ENCODE data around the gene WNT3. TPM values are rescaled to one million over a fixed set of nuclear protein-coding genes. Genes with fewer than 3 reads are reported as not detected.
"Not testable (repeated sequence)": the region's sequence is repeated elsewhere in the genome, so short reads cannot be mapped to it uniquely, and the experiment has no call there.

WNT3 gene
- total RNA-seq, 4 donors from 2014 or later, result 0.46 to 0.90 TPM; not detected in 2

DNA sequence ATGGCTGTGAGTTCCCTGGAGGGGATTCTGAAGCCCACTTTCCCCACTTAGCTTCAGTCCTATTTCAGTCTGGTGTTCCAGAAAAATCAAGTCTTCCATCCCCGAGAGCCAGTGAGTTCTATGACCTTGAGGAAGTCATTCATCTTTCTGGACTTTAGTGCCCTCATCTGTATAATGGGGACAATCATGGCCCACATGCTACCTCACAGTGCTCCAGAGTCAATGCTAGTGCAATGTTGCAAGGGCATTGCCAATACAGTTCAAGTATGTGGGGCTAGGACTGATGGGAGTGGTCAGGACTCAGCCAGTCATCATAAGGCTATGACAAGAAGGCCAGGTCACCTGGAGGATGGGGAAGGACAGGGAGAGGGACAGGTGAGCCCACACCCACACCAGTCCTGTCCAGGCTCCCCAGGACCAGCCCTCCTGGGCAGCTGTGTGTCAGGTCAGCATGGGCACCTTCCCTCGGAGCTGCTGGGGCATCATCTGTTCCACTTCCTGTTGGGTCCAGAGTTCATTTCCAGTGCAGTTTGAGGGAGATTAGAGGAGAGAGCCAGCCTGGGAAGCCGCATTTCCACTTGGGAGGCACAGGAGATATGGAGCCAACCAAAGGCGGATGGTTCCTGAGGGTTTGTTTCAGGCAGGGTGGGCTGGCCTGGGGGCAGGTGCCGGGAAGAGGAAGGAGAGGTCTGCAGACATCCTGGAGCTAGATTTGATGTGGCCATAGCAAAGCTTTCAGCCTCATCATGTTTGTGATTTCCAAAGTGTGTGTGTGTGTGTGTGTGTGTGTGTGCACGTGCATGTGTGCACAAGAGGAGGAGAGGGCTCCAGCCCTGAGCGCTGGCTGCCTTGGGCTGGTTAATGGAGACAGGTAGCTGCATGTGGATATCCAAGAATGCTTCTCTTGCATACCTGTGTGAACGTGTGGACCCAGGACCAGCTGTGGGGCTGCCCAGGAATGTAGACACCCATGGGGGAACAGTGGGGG is 29.0 kb upstream of the WNT3 start:
- no peak for DNase-seq
- Histone ChIP-seq H3K27me3 (peaks cover 0 to 4% of the 10 kb centered on the region in 2 donors), H3K4me3 (no peak overlapping the region), H3K36me3 (no peaks in the 10 kb centered on the region), H3K4me1 (peaks cover 0 to 13% of the 10 kb centered on the region in 2 donors), H3K9me3 (no peaks in the 10 kb centered on the region), H3K27ac (no peak overlapping the region)
- intact Hi-C loops (cut with DNase I; ENCODE audit: low total_unique reads), result no loop called here
- TF ChIP-seq, protein P1, sequence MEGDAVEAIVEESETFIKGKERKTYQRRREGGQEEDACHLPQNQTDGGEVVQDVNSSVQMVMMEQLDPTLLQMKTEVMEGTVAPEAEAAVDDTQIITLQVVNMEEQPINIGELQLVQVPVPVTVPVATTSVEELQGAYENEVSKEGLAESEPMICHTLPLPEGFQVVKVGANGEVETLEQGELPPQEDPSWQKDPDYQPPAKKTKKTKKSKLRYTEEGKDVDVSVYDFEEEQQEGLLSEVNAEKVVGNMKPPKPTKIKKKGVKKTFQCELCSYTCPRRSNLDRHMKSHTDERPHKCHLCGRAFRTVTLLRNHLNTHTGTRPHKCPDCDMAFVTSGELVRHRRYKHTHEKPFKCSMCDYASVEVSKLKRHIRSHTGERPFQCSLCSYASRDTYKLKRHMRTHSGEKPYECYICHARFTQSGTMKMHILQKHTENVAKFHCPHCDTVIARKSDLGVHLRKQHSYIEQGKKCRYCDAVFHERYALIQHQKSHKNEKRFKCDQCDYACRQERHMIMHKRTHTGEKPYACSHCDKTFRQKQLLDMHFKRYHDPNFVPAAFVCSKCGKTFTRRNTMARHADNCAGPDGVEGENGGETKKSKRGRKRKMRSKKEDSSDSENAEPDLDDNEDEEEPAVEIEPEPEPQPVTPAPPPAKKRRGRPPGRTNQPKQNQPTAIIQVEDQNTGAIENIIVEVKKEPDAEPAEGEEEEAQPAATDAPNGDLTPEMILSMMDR (IDR thresholded peaks at IDR 0.05), result no peak
- no peak for TF ChIP-seq POLR2A (IDR thresholded peaks at IDR 0.05)

DNA sequence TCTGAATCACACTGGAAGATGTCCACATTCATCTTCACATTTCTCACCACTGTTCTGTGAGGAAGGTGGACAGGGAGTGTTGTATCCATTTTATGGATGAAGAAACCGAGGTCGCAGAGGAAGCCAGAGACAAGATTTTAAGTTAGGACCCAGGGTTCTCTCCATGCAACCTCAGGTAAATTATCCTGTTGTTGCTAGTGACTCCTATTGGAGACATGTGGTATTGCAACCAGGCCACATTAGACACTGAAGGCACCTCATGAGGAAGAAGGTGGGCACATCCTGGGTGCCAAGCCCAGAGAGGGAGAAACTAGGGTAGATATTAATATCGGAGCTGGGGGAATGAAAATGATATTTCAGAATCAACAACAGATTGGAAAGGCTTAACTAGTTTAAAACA is 24.3 kb upstream of the WNT3 start:
- Histone ChIP-seq H3K4me3 (no peak overlapping the region), H3K36me3 (no peaks in the 10 kb centered on the region), H3K4me1 (no peaks in the 10 kb centered on the region), H3K27me3 (peaks cover 0 to 7% of the 10 kb centered on the region in 2 donors), H3K27ac (no peak overlapping the region), H3K9me3 (no peaks in the 10 kb centered on the region)
- intact Hi-C loops (cut with DNase I; ENCODE audit: low total_unique reads), result no loop called here
- TF ChIP-seq POLR2A (IDR thresholded peaks at IDR 0.05), result no peak
- TF ChIP-seq, protein P1 (IDR thresholded peaks at IDR 0.05), result no peak
- no peak for DNase-seq

DNA sequence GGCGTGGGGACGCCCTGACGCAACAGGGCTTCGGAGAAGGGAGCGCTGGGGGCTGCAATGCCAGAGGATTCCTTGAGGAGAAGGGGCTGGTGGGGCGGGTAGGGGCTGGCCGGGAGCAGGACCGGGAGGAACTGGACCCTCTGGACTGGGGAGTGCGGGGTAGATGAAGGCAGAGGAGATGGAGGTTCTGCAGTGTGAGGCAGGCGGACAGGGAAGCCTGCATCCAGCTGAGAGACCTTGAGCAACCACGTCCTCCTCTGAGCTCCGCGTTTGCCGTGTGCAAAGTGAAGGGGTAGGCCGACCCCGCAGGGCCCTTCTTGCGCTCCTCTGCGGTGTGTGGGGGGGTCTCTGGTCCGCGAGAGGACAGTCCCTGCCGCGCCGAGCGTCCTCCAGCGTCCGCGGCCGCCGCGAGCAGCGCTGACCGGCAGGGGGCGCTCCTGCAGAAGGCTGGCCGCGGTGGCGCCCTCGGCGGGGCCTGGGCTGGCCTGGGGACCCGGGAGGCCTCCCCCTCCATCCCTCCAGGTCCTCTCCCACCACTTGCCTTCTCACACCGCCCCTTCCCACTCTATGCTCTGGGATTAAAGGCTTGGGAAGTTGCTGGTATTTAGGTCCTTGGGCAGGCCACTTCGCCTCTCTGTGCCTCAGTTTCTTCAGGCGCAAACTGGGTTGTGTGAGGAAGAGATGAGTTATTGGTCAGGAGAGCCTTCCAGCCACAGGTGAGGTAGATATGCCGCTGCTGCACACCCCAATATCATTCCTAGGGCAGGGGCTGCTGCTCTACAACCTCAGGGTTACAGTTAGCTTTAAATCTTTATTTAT is 23.3 kb upstream of the WNT3 start:
- Histone ChIP-seq H3K36me3 (no peaks in the 10 kb centered on the region), H3K27me3 (peaks cover 0 to 7% of the 10 kb centered on the region in 2 donors), H3K27ac (no peak overlapping the region), H3K9me3 (no peaks in the 10 kb centered on the region), H3K4me3 (no peak overlapping the region), H3K4me1 (no peaks in the 10 kb centered on the region)
- TF ChIP-seq POLR2A (IDR thresholded peaks at IDR 0.05), result no peak
- TF ChIP-seq, protein P1 (IDR thresholded peaks at IDR 0.05), result peak; percentile 22 to 64 (median 46)
- no peak for DNase-seq
- intact Hi-C loops (cut with DNase I; ENCODE audit: low total_unique reads), result no loop called here

DNA sequence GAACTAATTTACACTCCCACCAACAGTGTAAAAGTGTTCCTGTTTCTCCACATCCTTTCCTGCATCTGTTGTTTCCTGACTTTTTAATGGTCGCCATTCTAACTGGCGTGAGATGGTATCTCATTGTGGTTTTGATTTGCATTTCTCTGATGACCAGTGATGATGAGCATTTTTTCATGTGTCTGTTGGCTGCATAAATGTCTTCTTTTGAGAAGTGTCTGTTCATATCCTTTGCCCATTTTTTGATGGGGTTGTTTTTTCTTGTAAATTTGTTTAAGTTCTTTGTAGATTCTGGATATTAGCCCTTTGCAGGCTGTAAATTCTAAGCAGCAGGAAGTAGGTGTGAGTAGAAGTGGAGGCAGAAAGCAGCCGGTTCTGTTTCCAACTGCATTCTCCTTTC is 22.1 kb upstream of the WNT3 start:
- DNase-seq; H3K4me1 ChIP-seq; H3K27me3 ChIP-seq; H3K4me3 ChIP-seq; H3K9me3 ChIP-seq; H3K27ac ChIP-seq; H3K36me3 ChIP-seq; intact Hi-C loops (cut with DNase I; ENCODE audit: low total_unique reads): not testable (repeated sequence)

DNA sequence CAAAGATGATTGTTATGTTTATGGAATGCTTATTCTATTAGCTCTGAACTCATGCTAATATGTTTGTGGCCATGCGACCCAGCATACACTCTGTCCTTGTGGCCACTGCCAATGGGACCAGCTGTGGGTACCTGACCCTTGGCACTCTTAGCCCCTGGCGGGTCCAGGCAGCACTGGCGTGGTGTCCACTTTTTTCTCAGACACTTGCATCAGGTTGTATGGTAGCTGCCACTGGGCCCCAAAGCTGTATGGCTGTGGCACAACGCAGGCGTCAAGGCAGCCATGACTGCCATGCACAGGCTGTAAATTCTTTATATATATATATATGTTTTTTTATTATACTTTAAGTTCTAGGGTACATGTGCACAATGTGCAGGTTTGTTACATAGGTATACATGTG is 20.7 kb upstream of the WNT3 start:
- intact Hi-C loops (cut with DNase I; ENCODE audit: low total_unique reads), result no loop called here
- peaks cover 0 to 7% of the 10 kb centered on the region in 2 donors for H3K27me3 ChIP-seq

More for the DNA sequence above, 20.7 kb upstream of the WNT3 start:
- TF ChIP-seq, protein P1 (IDR thresholded peaks at IDR 0.05), result no peak
- no peak for TF ChIP-seq POLR2A (IDR thresholded peaks at IDR 0.05)
- Histone ChIP-seq H3K27ac (no peak overlapping the region), H3K9me3 (no peaks in the 10 kb centered on the region), H3K4me3 (no peak overlapping the region), H3K4me1 (no peaks in the 10 kb centered on the region), H3K36me3 (no peaks in the 10 kb centered on the region)
- no peak for DNase-seq

Measured in uterus (tissue), 4 donors.